Tibial nerve (tissue), 3 donors: ENCODE data around the gene RASAL2.

ENCODE experiments used
- POLR2A ChIP-seq, 2 donors: fragments of 450-650 bp; IDR thresholded peaks; one replicate each; pipeline ENCODE4 v1.6.1; 2017; ENCODE audit warnings: antibody characterized with exemption in 2 of 2, mild to moderate bottlenecking in 2 of 2, moderate library complexity in 2 of 2
- TF ChIP-seq, protein P1 (sequence below), 5 experiments: fragments of 200-600 bp in 3 of 5; fragments of 450-650 bp in 2 of 5; sonication (generic) in 3 of 5; IDR thresholded peaks; one replicate each; pipeline ENCODE4 v1.5.1; 2016 to 2019; ENCODE audit warnings: antibody characterized with exemption in 5 of 5, mild to moderate bottlenecking in 3 of 5, moderate library complexity in 2 of 5

- TF ChIP-seq POLR2A (IDR thresholded peaks at IDR 0.05) = no peak
- TF ChIP-seq, protein P1, sequence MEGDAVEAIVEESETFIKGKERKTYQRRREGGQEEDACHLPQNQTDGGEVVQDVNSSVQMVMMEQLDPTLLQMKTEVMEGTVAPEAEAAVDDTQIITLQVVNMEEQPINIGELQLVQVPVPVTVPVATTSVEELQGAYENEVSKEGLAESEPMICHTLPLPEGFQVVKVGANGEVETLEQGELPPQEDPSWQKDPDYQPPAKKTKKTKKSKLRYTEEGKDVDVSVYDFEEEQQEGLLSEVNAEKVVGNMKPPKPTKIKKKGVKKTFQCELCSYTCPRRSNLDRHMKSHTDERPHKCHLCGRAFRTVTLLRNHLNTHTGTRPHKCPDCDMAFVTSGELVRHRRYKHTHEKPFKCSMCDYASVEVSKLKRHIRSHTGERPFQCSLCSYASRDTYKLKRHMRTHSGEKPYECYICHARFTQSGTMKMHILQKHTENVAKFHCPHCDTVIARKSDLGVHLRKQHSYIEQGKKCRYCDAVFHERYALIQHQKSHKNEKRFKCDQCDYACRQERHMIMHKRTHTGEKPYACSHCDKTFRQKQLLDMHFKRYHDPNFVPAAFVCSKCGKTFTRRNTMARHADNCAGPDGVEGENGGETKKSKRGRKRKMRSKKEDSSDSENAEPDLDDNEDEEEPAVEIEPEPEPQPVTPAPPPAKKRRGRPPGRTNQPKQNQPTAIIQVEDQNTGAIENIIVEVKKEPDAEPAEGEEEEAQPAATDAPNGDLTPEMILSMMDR (IDR thresholded peaks at IDR 0.05) = no peak
These were observed 313.8 kb downstream of the RASAL2 start for GRCh38 chr1:178407655-178408054.
